Parathyroid adenoma (tissue), 2 donors: Measurements from ENCODE around the gene MDP1.

Experiments
- H2AFZ ChIP-seq: fragments of 300-600 bp; sonication (generic); one replicate; pipeline ENCODE4 v1.7.0; 2017; ENCODE audit warnings: antibody characterized with exemption, mild to moderate bottlenecking
- H3K27ac ChIP-seq: fragments of 300-600 bp; sonication (generic); one replicate; pipeline ENCODE4 v1.7.0; 2017
- H3K27me3 ChIP-seq: fragments of 300-600 bp; sonication (generic); one replicate; pipeline ENCODE4 v1.7.0; 2017; ENCODE audit warnings: low read length; ENCODE audit not compliant: control insufficient read depth, insufficient read depth
- H3K36me3 ChIP-seq: fragments of 300-600 bp; sonication (generic); one replicate; pipeline ENCODE4 v1.7.0; 2017; ENCODE audit warnings: low read length; ENCODE audit not compliant: control insufficient read depth, insufficient read depth
- H3K4me1 ChIP-seq: fragments of 300-600 bp; sonication (generic); one replicate; pipeline ENCODE4 v1.7.0; 2017; ENCODE audit warnings: control low read depth
- H3K4me2 ChIP-seq: fragments of 300-600 bp; sonication (generic); one replicate; pipeline ENCODE4 v1.7.0; 2017; ENCODE audit warnings: low read length
- H3K4me3 ChIP-seq: fragments of 300-600 bp; sonication (generic); one replicate; pipeline ENCODE4 v1.7.0; 2017; ENCODE audit warnings: low read depth, low read length
- H3K79me2 ChIP-seq: fragments of 300-600 bp; sonication (generic); one replicate; pipeline ENCODE4 v1.7.0; 2017; ENCODE audit warnings: control low read depth
- H3K9ac ChIP-seq: fragments of 300-600 bp; sonication (generic); one replicate; pipeline ENCODE4 v1.7.0; 2017; ENCODE audit warnings: mild to moderate bottlenecking
- H3K9me3 ChIP-seq: fragments of 300-600 bp; sonication (generic); one replicate; pipeline ENCODE4 v1.7.0; 2017; ENCODE audit warnings: low read length; ENCODE audit not compliant: control insufficient read depth
- CTCF ChIP-seq: fragments of 300-600 bp; sonication (generic); IDR thresholded peaks from one replicate; pipeline ENCODE4 v1.7.0; 2017; ENCODE audit warnings: antibody characterized with exemption, mild to moderate bottlenecking
- donor health status: primary hyperparathyroidism.

MDP1 gene

DNA sequence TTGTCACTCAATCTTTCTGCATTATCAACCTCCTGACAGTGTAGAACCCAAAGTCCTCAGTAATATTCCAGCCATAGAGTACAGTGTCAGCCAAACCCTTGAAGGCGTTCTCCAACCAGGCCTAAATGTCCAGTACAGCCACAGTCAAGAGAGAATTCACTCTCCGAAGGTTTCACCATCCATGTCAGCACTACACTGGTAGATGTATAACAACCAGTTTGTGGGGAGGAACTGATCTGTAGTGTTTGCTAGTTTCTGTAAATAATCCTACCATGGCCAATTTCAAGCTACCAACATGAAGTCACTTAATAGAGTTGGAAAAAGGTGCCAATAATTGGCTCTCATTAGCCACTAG, 456 bp upstream of the MDP1 start:
- Histone ChIP-seq H3K79me2 (peaks cover 32% of the 10 kb centered on the region), H3K27ac (peak overlapping the region; percentile 93), H2AFZ (no peak overlapping the region), H3K9ac (no peak overlapping the region), H3K4me2 (peak overlapping the region; percentile 82), H3K9me3 (no peaks in the 10 kb centered on the region), H3K4me3 (peak overlapping the region; percentile 71), H3K4me1 (peaks cover 8% of the 10 kb centered on the region), H3K27me3 (no peaks in the 10 kb centered on the region), H3K36me3 (no peaks in the 10 kb centered on the region)
- no peak for TF ChIP-seq CTCF

- peak overlapping the region; percentile 90 for H2AFZ ChIP-seq
- TF ChIP-seq CTCF: no peak
- peak overlapping the region; percentile 91 for H3K4me3 ChIP-seq
- no peaks in the 10 kb centered on the region for H3K9me3 ChIP-seq
- peak overlapping the region; percentile 98 for H3K27ac ChIP-seq
- peak overlapping the region; percentile 64 for H3K4me2 ChIP-seq
- peaks cover 8% of the 10 kb centered on the region for H3K4me1 ChIP-seq
- peaks cover 24% of the 10 kb centered on the region for H3K79me2 ChIP-seq
- H3K36me3 ChIP-seq: no peaks in the 10 kb centered on the region
- H3K9ac ChIP-seq: no peak overlapping the region
- H3K27me3 ChIP-seq: no peaks in the 10 kb centered on the region
These were observed 1.8 kb downstream of the MDP1 start for GRCh38 chr14:24213866-24214662.

GRCh38 chr14:24212924-24213865, 2.7 kb downstream of the MDP1 start, which contains the start of gene CHMP4A:
TSS of gene CHMP4A (minus strand) at chr14:24213488. CDS start at chr14:24213439, 49 bp downstream.
- Histone ChIP-seq H3K27me3 (no peaks in the 10 kb centered on the region), H3K4me2 (peak within 1 kb of the TSS; percentile 64), H2AFZ (peak within 1 kb of the TSS; percentile 90), H3K4me3 (peak within 1 kb of the TSS; percentile 91), H3K27ac (peak within 1 kb of the TSS; percentile 98), H3K36me3 (no peaks in the 10 kb centered on the region), H3K9me3 (no peaks in the 10 kb centered on the region), H3K79me2 (peaks cover 17% of the 10 kb centered on the region), H3K9ac (peak within 1 kb of the TSS; percentile 88), H3K4me1 (peaks cover 8% of the 10 kb centered on the region)
- TF ChIP-seq CTCF: peak; percentile 34

GRCh38 chr14:24211311-24211710, 4.6 kb downstream of the MDP1 start:
- no peaks in the 10 kb centered on the region for H3K9me3 ChIP-seq
- TF ChIP-seq CTCF: no peak
- peaks cover 14% of the 10 kb centered on the region for H3K79me2 ChIP-seq
- H3K27me3 ChIP-seq: no peaks in the 10 kb centered on the region
- H3K27ac ChIP-seq: no peak overlapping the region
- no peak overlapping the region for H3K4me3 ChIP-seq
- H3K36me3 ChIP-seq: no peaks in the 10 kb centered on the region
- no peak overlapping the region for H3K4me2 ChIP-seq
- H3K4me1 ChIP-seq: peaks cover 7% of the 10 kb centered on the region
- H3K9ac ChIP-seq: no peak overlapping the region
- no peak overlapping the region for H2AFZ ChIP-seq
